Endothelial cell of umbilical vein (primary cell): Measurements from ENCODE around the gene ZBTB20.

ENCODE experiments used
- EZH2 ChIP-seq: IDR thresholded peaks from 2 replicates; pipeline ENCODE4 v1.6.1; 2012; ENCODE audit warnings: borderline replicate concordance, low read depth, mild to moderate bottlenecking, moderate library complexity, low read length, inconsistent platforms; ENCODE audit not compliant: severe bottlenecking
- FOS ChIP-seq: IDR thresholded peaks from 2 replicates; pipeline ENCODE4 v1.6.1; 2011; ENCODE audit warnings: mild to moderate bottlenecking, low read length, moderate library complexity, borderline replicate concordance; ENCODE audit not compliant: insufficient read depth
- TF ChIP-seq, protein P1 (sequence below), 2 donors: IDR thresholded peaks; 1 replicate in 1 of 2; 2 replicates in 1 of 2; pipeline ENCODE4 v1.5.1; 2011; ENCODE audit warnings: low read length in 2 of 2, mild to moderate bottlenecking in 2 of 2, moderate library complexity in 2 of 2, control low read depth in 1 of 2, inconsistent platforms in 1 of 2, low read depth in 1 of 2; ENCODE audit not compliant: insufficient read depth in 1 of 2; ENCODE audit errors: extremely low read depth in 1 of 2

DNA sequence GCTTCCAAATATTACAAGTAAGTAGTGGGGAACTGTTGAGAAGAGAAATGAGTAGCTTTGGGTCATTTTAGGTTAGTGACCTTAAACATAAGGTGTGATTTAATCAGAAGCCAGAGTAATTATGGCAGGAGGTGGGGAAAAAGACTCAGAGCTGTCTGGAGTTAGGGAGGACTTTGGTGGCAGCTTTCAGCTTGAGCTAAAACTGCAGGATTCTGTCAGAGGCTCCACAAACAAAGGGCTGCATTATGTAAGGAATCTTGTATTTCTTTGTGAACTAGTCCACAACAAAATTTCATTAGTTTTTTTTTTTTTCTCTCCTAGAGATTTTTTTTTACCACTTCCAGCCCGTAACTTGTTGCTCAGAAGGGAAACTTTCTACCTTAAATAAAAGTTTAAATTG is 507.9 kb downstream of the ZBTB20 start:
- TF ChIP-seq, protein P1, sequence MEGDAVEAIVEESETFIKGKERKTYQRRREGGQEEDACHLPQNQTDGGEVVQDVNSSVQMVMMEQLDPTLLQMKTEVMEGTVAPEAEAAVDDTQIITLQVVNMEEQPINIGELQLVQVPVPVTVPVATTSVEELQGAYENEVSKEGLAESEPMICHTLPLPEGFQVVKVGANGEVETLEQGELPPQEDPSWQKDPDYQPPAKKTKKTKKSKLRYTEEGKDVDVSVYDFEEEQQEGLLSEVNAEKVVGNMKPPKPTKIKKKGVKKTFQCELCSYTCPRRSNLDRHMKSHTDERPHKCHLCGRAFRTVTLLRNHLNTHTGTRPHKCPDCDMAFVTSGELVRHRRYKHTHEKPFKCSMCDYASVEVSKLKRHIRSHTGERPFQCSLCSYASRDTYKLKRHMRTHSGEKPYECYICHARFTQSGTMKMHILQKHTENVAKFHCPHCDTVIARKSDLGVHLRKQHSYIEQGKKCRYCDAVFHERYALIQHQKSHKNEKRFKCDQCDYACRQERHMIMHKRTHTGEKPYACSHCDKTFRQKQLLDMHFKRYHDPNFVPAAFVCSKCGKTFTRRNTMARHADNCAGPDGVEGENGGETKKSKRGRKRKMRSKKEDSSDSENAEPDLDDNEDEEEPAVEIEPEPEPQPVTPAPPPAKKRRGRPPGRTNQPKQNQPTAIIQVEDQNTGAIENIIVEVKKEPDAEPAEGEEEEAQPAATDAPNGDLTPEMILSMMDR (IDR thresholded peaks at IDR 0.05; ENCODE audit: extremely low read depth in 1 of 2, insufficient read depth in 1 of 2, low read depth in 1 of 2, low read length in 2 of 2), result no peak
- TF ChIP-seq FOS, result no peak
- TF ChIP-seq EZH2, result no peak
